ENCODE results near the gene CXCL17.

DNA sequence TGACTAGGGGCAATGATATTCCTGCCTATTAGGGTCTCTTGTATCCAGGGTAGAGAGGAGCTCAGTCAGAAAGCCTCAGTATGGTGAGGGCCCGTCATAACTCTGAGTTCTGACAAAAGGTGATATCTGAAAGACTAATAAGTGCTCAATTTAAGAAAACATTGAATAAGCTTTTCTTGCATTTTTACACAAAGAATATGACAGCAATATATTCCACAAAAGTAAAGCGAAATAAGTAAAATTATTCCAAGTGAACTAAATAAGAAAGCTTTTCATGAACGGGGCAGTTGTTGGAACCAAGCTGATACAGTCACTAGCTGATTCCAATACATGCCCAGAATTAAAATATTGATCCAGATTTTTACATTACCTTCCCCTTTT is 45.0 kb upstream of the CXCL17 start:
- TF ChIP-seq, protein P1, sequence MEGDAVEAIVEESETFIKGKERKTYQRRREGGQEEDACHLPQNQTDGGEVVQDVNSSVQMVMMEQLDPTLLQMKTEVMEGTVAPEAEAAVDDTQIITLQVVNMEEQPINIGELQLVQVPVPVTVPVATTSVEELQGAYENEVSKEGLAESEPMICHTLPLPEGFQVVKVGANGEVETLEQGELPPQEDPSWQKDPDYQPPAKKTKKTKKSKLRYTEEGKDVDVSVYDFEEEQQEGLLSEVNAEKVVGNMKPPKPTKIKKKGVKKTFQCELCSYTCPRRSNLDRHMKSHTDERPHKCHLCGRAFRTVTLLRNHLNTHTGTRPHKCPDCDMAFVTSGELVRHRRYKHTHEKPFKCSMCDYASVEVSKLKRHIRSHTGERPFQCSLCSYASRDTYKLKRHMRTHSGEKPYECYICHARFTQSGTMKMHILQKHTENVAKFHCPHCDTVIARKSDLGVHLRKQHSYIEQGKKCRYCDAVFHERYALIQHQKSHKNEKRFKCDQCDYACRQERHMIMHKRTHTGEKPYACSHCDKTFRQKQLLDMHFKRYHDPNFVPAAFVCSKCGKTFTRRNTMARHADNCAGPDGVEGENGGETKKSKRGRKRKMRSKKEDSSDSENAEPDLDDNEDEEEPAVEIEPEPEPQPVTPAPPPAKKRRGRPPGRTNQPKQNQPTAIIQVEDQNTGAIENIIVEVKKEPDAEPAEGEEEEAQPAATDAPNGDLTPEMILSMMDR (IDR thresholded peaks at IDR 0.05; ENCODE audit: insufficient read depth, low read length): no peak
- TF ChIP-seq REST (IDR thresholded peaks at IDR 0.05; ENCODE audit: insufficient replicate concordance, low read depth): no peak
- no peak for TF ChIP-seq POLR2AphosphoS5 (IDR thresholded peaks at IDR 0.05; ENCODE audit: low read depth)
- no peak for TF ChIP-seq GABPA (IDR thresholded peaks at IDR 0.05; ENCODE audit: low read depth)
- no peak for TF ChIP-seq SPI1 (IDR thresholded peaks at IDR 0.05; ENCODE audit: borderline replicate concordance, low read depth)
